ENCODE results near the gene ZFP3.
"Not testable (repeated sequence)": the region's sequence is repeated elsewhere in the genome, so short reads cannot be mapped to it uniquely, and the experiment has no call there.

- not testable (repeated sequence) for TF ChIP-seq CTCF (IDR thresholded peaks at IDR 0.05; ENCODE audit: low read length); EZH2phosphoT487 (IDR thresholded peaks at IDR 0.05; ENCODE audit: low read length); EZH2 (optimal IDR thresholded peaks at IDR 0.05; ENCODE audit: low read depth, low read length)
Observed at GRCh38 chr17:5133961-5134360, 55.7 kb downstream of the ZFP3 start.
